Activated CD8-positive, alpha-beta memory T cell treated with anti-CD3 and anti-CD28 coated beads for 36 hours (primary cell): ENCODE data around the gene SPHK1. TPM values are rescaled to one million over a fixed set of nuclear protein-coding genes. Genes with fewer than 3 reads are reported as not detected.

Experiments
- CTCF ChIA-PET: fragments of 350-600 bp; sonication (Branson Sonifier 250); formaldehyde crosslinking; loops from one replicate; lab custom pipeline; 2021; ENCODE audit warnings: antibody characterized with exemption; lab: Charles Lee
- POLR2A ChIA-PET: fragments of 350-600 bp; sonication (Branson Sonifier 250); formaldehyde crosslinking; loops from one replicate; lab custom pipeline; 2021; ENCODE audit warnings: antibody characterized with exemption; lab: Charles Lee
- total RNA-seq, 2 experiments: library from RNA; stranded (reverse); gene quantifications; one replicate each; pipeline ENCODE4 v1.2.3, GENCODE V29; 2021

SPHK1 gene
- total RNA-seq, 2 experiments from 2014 or later = 24.3 to 24.4 TPM

- ChIA-PET POLR2A (no interaction called here), CTCF (interaction anchor here (0.6 to 1.2 kb wide), 4 partner anchors 90 to 1017 kb away, joined by 3 to 5 read pairs (median 4); no protein-coding TSS in a partner anchor)
Measured at GRCh38 chr17:76394166-76394565, 9.8 kb downstream of the SPHK1 start.

GRCh38 chr17:76395980-76396379, 11.6 kb downstream of the SPHK1 start:
- ChIA-PET CTCF (interaction anchor here (1.0 to 6.1 kb wide), 4 partner anchors 9 to 94 kb away, joined by 3 to 77 read pairs (median 38); partner anchors contain the start of gene SPHK1), POLR2A (no interaction called here)

- ChIA-PET CTCF (interaction anchor here (0.6 to 6.1 kb wide), 18 partner anchors 10 to 378 kb away, joined by 3 to 77 read pairs (median 4); partner anchors contain the start of genes AANAT, PRPSAP1 and SPHK1), POLR2A (interaction anchor here (1.0 kb wide), 1 partner anchor 12 kb away, joined by 3 read pairs; no protein-coding TSS in a partner anchor)
Measured at GRCh38 chr17:76397184-76397583, 12.8 kb downstream of the SPHK1 start.

- ChIA-PET CTCF (interaction anchor here (0.8 to 6.1 kb wide), 31 partner anchors 10 to 385 kb away, joined by 3 to 77 read pairs (median 4); partner anchors contain the start of genes AANAT, PRPSAP1 and SPHK1), POLR2A (interaction anchor here (0.9 to 1.0 kb wide), 2 partner anchors 12 to 94 kb away, joined by 3 to 5 read pairs; no protein-coding TSS in a partner anchor)
Measured at GRCh38 chr17:76397687-76398522, 13.5 kb downstream of the SPHK1 start.

GRCh38 chr17:76398523-76399174, 14.2 kb downstream of the SPHK1 start:
- ChIA-PET CTCF (interaction anchor here (0.8 to 6.1 kb wide), 24 partner anchors 10 to 385 kb away, joined by 3 to 77 read pairs (median 4); partner anchors contain the start of genes AANAT, PRPSAP1 and SPHK1), POLR2A (interaction anchor here (0.9 kb wide), 1 partner anchor 94 kb away, joined by 5 read pairs; no protein-coding TSS in a partner anchor)

- POLR2A ChIA-PET = no interaction called here
- CTCF ChIA-PET = interaction anchor here (1.4 to 6.1 kb wide), 9 partner anchors 13 to 386 kb away, joined by 4 to 77 read pairs (median 15); partner anchors contain the start of genes PRPSAP1 and SPHK1
Measured at GRCh38 chr17:76399175-76400172, 15.1 kb downstream of the SPHK1 start.

- ChIA-PET POLR2A (no interaction called here), CTCF (no interaction called here)
Measured at GRCh38 chr17:76402711-76403110, 18.3 kb downstream of the SPHK1 start.

- ChIA-PET CTCF (interaction anchor here (1.0 kb wide), 1 partner anchor 103 kb away, joined by 3 read pairs; no protein-coding TSS in a partner anchor), POLR2A (no interaction called here)
Measured at GRCh38 chr17:76404256-76404655, 19.8 kb downstream of the SPHK1 start.

- CTCF ChIA-PET = interaction anchor here (0.8 to 1.5 kb wide), 2 partner anchors 31 to 101 kb away, joined by 3 to 4 read pairs; no protein-coding TSS in a partner anchor
- POLR2A ChIA-PET = no interaction called here
Measured at GRCh38 chr17:76404976-76405563, 20.7 kb downstream of the SPHK1 start.

- ChIA-PET CTCF (interaction anchor here (0.8 to 1.5 kb wide), 2 partner anchors 30 to 100 kb away, joined by 3 to 4 read pairs; no protein-coding TSS in a partner anchor), POLR2A (no interaction called here)
Measured at GRCh38 chr17:76405607-76405966, 21.2 kb downstream of the SPHK1 start.

- ChIA-PET CTCF (interaction anchor here (0.8 to 1.5 kb wide), 2 partner anchors 30 to 99 kb away, joined by 3 to 4 read pairs; no protein-coding TSS in a partner anchor), POLR2A (no interaction called here)
Measured at GRCh38 chr17:76405967-76406647, 21.7 kb downstream of the SPHK1 start.

- ChIA-PET CTCF (interaction anchor here (1.0 to 1.8 kb wide), 5 partner anchors 10 to 99 kb away, joined by 3 to 12 read pairs (median 3); partner anchors contain the start of gene QRICH2), POLR2A (no interaction called here)
Measured at GRCh38 chr17:76407509-76407908, 23.1 kb downstream of the SPHK1 start.

GRCh38 chr17:76408037-76408849, 23.8 kb downstream of the SPHK1 start:
- POLR2A ChIA-PET = no interaction called here
- CTCF ChIA-PET = interaction anchor here (0.6 to 1.8 kb wide), 12 partner anchors 10 to 97 kb away, joined by 3 to 12 read pairs (median 4); partner anchors contain the start of gene UBE2O

GRCh38 chr17:76410328-76410965, 26.0 kb downstream of the SPHK1 start:
- ChIA-PET POLR2A (no interaction called here), CTCF (interaction anchor here (1.1 to 5.0 kb wide), 4 partner anchors 12 to 97 kb away, joined by 3 to 18 read pairs (median 6); no protein-coding TSS in a partner anchor)

GRCh38 chr17:76411247-76411646, 26.8 kb downstream of the SPHK1 start:
- CTCF ChIA-PET = interaction anchor here (0.5 to 5.0 kb wide), 6 partner anchors 10 to 96 kb away, joined by 3 to 18 read pairs (median 4); no protein-coding TSS in a partner anchor
- POLR2A ChIA-PET = no interaction called here
